HL-60 (cell line): ENCODE measurements around the gene TMC3.

Source experiments
- CTCF ChIP-seq: IDR thresholded peaks from one replicate; pipeline ENCODE4 v1.5.1; 2011; ENCODE audit warnings: low read length, control low read depth, inconsistent platforms; ENCODE audit not compliant: insufficient read depth
- POLR2AphosphoS5 ChIP-seq: IDR thresholded peaks from 2 replicates; pipeline ENCODE4 v1.6.1; 2012; ENCODE audit warnings: low read depth
- REST ChIP-seq: IDR thresholded peaks from 2 replicates; pipeline ENCODE4 v1.6.1; 2012; ENCODE audit warnings: low read depth; ENCODE audit not compliant: insufficient replicate concordance
- SPI1 ChIP-seq: IDR thresholded peaks from 2 replicates; pipeline ENCODE4 v1.6.1; 2012; ENCODE audit warnings: low read depth, mild to moderate bottlenecking, borderline replicate concordance

DNA sequence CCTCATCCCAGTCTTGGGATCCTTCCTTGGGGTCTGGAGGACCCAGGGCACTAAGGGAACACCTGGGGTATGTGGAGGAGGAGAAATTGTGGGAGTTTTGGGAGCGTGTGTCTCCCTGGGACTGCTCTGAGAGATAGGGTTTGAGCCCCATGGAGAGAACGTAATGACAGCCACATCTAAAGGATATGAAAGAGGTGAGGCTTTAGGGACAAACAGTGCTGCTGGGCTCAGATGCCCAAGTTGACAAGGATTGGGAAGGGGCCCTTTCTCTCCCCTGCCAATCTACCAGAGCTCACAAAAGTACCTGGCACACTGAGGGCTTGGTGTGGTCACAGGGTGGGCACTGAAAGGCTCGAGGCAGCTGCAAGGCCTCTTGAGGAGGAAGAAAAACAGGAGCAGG is 36.8 kb downstream of the TMC3 start:
- TF ChIP-seq CTCF (no peak), POLR2AphosphoS5 (no peak), REST (no peak), SPI1 (no peak)
